Anterior cingulate cortex (tissue), 58 donors: ENCODE data around the gene C3orf20.
"Not testable (repeated sequence)": the region's sequence is repeated elsewhere in the genome, so short reads cannot be mapped to it uniquely, and the experiment has no call there.

Source experiments
- DNase-seq, 58 donors: peaks; one replicate each; lab custom pipeline; 2025; lab: John Stamatoyannopoulos, UW

Gene C3orf20

DNA sequence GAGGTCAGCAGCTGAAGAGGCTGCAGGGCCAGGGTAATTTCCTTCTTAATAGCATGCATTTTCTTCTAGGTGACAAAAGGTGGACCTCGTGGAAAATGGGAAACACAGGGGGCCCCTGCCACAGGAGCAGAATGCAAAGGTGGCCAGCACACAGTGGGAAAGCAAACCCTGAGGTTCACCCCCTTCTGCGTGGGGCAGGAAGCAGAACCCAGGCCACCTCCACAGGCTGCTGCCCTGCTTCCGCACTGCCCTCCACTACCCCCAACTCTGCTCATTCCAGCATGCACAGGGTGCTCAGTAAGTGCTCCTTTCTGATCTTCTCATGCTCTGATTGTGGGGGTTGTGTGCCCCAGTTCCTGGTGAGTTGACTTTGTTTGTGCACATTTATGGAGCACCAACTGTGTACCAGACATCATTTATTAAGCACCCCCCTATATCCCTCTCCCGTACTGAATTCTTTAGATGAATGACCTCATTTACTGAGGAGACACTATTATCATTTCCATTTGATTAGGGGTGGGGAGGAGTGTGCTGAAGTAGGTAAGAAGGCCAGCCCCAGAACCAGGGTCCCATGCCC lies 131.1 kb downstream of the C3orf20 start:
- DNase-seq, result no peak

DNA sequence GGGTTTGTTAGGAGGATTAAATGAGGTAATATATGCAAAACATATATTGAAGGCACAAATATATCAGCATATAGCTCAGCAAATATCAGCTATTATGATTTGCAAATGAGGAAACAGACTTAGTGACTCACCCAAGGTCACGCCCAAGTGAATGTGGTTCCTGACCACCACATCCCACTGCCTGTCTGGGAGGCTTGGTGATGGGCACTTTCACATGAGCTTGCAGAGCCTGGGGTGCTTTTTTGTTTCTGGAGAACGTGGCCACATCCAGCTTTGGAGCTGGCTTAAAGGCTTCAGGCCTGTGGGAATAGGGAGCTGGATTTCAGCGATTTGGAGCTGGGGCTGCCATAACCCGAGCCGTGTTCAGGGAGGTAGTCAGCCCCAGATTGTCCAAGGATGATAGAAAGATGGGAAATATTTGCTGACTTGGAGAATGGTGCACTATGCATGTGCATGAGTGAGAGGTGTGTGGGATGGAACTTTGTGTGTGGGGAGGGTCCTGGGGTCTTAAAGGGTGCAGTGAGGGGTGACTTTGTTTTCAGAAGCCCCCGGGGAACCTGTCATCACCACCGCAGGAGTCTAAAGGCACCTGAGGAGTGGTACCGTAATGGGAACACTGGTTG lies 131.8 kb downstream of the C3orf20 start:
- DNase-seq, result no peak

DNA sequence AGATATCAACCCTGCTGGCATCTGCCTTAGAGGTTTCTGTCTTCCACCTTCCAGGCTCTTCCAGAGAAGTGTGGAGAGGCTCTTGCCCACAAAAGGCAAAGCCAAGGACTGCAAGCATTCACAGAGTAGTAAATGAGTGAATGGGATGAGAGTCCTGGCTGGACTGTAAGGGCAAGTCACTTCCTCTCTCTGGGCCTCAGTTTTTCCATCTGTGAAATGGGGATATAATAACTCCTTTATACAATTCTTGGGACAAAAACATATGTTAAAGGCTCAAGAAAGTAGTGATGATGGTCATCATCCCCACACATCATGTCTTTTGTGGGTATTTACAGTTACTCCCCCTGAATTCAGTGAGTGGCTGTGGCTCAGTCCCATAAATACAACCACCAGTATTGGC lies 133.1 kb downstream of the C3orf20 start:
- DNase-seq, result no peak

DNA sequence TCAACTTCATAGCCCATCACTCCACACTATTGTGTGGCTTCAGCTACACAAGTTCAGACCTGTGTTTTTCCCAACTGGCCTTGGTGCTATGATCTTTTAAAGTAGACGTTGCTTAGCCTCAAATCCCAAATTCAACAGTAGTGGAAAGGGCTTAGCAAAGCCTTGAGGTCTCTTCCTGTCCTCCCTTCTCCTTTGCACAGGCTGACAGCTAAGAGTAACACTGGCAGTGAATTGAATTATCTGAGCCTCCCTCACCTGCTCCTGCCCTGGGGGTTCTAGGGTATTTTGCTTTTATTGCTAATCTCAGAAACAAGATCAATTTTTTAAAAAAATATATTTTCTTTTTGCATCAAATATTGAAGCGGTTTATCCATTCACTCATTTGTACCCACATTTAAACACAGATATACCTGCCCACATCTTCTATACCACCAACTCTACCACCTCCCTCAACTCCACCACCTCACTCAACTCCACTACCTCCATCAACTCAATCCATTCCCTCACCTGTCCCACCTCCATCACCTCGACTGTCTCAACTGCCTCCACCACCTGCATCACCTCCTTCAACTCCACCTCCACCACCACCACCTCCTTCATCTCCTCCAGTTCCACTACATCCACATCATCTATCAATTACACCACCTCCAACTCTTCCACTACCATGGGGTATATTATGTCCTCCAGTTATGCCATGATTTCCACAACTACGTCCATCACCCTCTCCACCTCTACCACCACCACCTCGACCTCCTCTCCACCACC lies 133.7 kb downstream of the C3orf20 start:
- no peak for DNase-seq

DNA sequence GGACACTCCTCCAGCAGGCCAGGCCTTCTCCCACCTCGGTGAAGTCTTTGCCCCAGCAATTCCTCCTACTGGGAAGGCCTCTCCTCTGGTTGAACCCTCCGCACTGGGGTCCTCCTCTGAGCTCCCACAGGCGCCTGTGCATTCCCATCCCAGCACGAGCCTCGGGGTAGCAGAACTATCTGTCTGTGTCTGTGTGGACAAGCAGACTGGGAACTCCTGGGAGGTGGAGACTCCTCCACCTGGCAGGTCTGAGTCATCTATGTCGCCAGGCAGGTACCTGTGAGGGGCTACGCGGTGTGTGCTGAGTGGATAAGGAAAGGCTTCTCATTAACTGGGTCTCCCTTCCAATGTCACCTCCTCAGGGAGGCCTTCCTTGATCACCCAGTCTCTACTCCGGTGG lies 134.7 kb downstream of the C3orf20 start:
- not testable (repeated sequence) for DNase-seq

DNA sequence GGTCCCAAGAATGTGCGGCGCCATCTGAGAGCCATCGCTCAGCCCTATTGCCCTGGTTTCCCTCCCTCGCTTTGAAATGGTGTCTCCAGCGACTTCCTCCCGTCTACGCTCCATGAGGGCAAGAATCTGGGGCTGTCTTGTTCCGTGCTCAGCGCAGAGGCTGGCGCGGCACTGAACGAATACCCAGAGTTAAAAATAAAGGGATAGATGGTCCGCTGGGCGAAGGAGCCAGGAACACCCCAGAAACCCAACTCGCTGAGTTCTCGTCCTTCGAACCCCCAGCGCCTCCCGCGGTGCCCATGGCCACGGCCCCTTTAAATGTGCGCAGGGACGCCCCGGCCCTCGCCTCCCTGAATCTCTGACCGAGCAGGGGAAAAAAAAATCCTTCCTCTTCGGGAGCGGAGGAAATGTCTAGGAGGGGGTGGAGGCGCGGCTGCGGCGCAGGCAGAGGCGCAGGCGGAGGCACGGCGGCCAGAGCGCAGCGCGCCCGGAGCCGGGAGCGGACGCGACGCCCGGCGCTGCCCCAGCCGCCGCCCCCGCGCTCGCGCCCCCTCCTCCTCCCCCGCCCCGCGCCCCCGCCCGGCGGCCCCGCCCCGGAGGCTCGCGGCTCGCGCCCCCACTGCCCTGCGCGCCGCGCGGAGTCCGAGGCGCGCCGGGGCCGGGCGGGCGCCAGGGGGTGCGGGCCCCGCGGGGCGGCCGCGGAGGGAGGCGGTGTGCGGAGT lies 135.3 kb downstream of the C3orf20 start:
- peak in 1 of 58 donors; percentile 4 for DNase-seq

DNA sequence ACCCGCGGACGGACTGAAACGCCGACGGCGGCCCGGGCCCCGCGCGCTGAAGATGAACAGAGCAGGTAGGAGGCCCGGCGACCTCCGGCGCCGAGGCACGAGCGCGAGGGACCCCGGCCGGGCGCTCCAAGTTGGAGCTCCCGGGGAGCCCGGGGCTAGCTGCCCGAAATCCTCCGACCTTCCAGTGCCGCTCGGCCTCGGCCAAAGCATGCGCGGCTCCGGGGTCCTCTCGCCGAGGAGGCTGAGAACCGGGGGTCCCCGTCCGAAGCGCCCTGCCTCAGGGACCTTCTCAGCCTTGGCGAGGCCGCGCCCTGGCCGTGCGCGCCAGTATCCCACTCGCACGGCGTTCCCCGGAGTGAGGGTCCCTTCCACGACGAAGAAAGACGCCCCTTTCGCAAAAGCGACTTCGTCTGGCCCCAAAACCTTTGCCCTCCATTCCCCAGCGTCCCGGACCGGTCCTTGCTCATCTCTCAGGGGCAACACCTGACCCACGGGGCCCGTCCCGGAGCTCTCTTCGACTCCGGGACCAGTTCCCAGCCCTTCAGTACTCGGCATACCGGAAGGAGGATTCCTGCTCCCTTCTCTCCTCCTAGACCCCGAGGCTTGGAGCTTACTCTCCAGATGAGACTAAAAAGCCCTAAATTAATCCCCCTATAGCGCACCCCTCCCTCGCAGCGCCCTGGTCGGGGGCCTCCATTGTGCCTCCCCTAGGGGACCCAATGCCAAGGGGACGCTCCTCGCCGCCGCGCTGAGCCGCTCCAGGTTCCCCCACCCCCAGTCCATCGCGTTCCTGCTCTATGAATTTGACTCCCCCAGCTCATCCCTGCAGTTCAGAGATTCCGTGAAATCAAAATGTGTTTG lies 136.1 kb downstream of the C3orf20 start:
- no peak for DNase-seq

DNA sequence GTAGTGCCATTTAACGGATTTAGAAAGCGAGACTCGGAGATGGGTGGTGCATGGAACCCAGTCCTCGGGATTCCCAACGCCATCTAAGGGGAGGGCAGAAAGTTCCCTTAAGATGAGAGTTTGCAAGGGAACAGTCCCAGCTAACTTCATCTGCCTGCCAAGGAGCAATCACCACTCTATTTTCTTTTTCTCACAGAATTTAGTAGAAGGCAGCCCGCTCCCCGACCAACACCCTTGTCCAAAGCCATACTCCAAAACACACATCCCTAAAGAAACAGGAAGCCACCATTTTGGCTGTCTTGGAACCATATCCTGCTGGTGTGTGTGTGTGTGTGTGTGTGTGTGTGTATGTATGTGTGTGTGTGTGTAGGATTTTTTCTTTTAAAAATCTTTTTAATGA lies 136.7 kb downstream of the C3orf20 start:
- DNase-seq, result no peak

DNA sequence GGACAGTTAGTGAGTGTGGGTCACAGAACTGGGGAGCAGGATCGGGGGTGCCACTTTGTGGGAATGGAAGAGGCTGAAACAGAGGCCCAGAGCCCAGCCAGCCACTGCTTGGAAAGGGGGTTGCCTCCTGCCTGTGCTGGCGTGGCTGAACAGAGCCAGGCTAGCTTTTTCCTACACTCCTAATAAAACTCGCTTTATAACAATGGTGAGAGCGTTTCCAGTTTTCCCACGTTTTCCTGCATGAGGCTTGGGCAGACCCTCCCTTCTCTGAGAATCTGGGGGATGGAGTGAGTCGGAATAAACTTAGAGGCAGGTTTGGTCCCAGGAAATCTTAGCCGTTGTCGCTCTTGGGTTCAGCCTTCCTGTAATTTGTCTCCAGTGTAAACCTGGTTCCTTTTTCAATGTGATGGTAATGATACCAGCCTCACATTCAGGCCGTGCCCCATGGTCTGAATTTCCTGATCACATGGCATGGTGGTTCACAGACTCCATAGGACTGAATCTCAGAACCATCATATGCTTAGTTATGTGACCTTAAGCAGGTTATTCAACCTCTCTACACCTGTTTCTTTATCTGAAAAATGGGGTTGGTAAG lies 137.4 kb downstream of the C3orf20 start:
- DNase-seq, result no peak

DNA sequence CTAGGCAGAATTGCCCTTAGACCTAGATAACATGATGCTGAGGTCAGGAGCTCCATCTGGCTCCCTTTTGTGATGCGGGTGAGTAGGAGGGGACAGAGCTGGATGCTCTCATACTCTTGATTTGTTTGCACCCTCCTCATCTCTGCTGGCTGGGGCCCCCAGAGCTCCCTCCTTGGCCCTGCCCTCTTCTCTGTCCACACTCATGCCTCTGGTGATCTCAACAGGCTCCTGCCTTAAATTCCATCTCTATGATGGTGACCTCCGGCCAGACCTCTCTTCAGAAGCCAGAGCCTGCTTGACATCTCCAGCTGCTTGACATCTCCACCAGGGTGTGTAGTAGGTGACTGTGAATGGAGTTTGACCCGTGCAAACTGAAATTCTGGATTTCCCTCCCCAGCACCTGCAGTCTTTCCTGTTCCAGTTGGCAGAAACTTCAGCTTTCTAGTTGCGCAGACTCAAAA lies 139.5 kb downstream of the C3orf20 start:
- DNase-seq, result no peak

DNA sequence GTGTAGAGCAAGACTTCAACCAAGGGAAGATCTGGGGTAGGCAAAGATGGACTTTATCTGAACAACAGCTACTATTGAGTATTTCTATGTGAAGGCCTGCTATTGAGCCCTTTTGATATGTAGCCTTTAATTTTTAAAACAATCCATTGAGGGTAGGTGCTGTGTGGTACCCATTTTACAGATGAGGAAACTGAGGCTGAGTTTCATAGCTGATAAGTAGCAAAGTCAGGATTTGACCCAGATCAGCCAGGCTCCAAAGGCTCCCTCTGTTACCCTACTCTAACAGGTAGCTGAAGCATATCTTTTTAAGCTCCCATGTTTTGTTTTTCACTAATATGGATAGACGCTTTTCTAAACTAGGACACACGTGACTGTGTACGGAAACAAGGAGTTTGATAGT lies 141.4 kb downstream of the C3orf20 start:
- DNase-seq, result no peak

DNA sequence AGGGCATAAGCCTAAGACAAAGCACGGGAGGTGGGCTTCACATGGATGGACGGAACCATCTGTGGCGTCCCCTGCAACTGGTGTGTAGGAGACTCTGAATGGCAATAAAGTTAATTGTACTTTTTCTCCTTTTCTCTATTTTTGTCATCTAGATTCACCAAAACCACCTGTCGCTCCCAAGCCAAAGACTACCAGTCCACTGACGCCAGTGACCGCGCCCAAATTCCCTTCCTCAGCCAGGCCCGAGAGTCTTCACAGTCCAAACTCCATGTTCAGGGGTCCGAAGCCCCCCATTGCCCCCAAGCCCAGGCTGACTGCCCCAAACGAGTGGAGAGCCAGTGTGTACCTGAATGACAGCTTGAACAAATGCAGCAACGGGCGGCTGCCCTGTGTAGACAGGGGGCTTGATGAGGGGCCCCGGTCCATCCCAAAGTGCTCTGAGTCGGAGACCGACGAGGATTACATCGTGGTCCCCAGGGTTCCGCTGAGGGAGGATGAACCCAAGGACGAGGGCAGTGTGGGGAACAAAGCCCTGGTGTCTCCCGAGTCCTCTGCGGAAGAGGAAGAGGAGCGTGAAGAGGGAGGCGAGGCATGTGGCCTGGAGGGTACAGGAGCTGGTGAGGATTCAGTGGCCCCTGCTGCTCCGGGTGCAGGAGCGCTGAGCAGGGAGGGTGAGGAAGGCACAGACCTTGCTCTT lies 144.0 kb downstream of the C3orf20 start, which contains the start of gene FGD5:
TSS of gene FGD5 (plus strand) at position 159 of the 697 bp plus-strand sequence. CDS start at position 269, 110 bp downstream.
- DNase-seq, result no peak

DNA sequence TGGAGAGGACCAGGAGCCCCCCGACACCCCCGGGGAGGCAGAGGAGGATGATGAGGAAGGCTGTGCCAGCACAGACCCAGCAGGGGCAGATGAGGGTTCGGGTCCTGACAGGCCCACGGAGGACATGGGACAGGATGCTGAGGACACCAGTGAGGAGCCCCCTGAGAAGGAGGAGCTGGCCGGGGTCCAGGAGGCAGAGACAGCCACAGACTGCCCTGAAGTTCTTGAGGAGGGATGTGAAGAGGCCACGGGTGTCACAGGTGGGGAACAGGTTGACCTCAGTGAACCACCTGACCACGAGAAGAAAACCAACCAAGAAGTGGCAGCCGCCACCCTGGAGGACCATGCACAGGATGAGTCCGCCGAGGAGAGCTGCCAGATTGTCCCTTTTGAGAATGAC lies 144.7 kb downstream of the C3orf20 start:
- no peak for DNase-seq

DNA sequence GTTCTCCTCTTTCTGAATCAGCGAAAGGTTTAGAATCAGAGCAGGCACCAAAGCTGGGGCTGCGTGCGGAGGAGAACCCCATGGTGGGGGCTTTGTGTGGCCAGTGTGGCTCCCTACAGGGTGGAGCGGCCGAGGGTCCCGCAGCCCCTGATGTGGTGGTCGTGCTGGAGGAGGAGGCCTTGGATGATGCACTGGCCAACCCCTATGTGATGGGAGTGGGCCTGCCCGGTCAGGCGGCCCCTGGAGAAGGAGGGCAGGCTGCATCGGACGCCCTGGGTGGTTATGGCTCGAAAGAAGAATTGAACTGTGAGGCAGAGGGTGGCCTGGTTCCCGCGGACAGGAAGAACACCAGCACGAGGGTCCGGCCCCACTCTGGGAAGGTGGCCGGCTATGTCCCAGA lies 145.2 kb downstream of the C3orf20 start:
- no peak for DNase-seq

DNA sequence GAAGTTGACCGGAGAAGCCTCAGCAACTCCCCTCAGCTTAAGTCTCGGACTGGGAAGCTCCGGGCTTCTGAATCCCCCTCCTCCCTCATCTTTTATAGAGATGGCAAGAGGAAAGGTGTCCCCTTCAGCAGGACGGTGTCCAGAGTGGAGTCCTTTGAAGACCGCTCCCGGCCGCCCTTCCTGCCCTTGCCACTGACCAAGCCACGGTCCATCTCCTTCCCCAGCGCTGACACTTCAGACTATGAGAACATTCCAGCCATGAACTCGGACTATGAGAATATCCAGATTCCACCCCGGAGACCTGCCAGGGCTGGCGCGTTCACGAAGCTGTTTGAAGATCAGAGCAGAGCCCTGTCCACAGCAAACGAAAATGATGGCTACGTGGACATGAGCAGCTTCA lies 146.2 kb downstream of the C3orf20 start:
- no peak for DNase-seq

DNA sequence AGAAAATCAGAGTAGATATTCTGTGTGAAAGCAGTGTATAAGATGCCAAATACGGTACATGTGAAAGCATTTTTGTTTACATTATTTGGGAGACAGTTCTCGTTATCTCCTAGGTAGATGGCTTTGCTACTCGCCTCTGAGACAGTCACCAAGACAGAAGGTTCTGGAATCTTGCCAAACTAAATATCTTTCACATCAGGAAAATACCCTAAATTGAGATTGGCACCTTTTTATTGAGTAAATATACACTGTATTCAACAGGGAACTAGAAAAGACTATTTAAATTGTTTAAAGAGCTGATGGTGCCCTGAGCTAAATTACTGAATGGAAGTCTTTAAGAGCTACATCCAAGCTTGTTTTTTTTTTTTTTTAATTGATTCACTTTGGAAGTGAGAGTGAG lies 147.2 kb downstream of the C3orf20 start:
- no peak for DNase-seq
